Ureter (tissue), 1 donor: ENCODE data around the gene ATAD3A. TPM values are rescaled to one million over a fixed set of nuclear protein-coding genes. Genes with fewer than 3 reads are reported as not detected.

ENCODE experiments used
- DNase-seq: peaks from one replicate; pipeline ENCODE4 v3.0.0-alpha.2; 2020; ENCODE audit warnings: low spot score
- total RNA-seq: library from RNA; stranded (reverse); gene quantifications from one replicate; pipeline ENCODE4 v1.2.4, GENCODE V29; 2023
- donor health status: DM: yes; HTN: yes; CAD: no.

The ATAD3A gene
- total RNA-seq, 1 donor from 2014 or later: 26.3 TPM

GRCh38 chr1:1539310-1540089 is 27.5 kb downstream of the ATAD3A start:
- no peak for DNase-seq

- peak; percentile 74 for DNase-seq
Measured at GRCh38 chr1:1540090-1540817, 28.3 kb downstream of the ATAD3A start, which contains the start of gene TMEM240. Gene TMEM240 (minus strand): TSS chr1:1540624. CDS start chr1:1540346, 278 bp downstream.

DNA sequence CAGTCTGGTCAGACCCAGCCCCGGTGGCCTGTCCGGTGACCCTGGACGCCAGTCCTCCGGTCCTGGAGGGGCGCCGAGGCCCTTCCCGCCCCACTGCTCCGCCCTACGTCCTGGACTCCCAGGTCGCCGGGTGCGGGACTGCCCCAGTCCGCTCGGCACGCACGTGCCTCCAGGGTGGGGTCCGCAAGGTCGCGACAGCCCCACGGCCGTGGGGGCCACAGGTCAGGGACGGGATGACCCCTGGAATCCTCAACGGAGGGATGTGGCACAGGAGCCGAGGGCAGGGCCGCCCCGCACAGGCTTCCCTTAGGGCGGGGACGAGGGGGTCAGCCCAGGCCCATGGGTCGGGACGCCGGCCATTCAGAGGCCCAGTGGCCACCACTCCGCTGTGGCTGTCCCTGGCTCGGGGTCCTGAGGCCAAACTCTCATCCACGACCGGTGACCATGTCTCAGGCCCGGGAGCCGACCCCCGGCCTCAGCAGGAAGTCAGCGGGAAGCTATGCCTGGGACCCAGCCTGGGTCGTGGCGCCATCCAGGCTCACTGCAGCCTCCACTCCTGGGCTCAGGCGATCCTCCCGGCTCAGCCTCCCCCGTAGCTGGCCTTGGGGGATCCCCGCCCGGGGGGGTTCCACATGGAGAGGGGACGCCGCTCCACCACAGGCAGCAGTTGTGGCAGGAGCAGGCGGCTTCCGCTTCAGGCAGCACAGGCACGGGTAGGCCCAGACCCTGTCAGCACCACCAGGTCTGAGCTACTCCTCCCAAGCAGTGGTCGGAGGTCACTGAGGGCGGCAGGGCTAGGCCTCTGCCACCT is 29.1 kb downstream of the ATAD3A start:
- DNase-seq: no peak

DNA sequence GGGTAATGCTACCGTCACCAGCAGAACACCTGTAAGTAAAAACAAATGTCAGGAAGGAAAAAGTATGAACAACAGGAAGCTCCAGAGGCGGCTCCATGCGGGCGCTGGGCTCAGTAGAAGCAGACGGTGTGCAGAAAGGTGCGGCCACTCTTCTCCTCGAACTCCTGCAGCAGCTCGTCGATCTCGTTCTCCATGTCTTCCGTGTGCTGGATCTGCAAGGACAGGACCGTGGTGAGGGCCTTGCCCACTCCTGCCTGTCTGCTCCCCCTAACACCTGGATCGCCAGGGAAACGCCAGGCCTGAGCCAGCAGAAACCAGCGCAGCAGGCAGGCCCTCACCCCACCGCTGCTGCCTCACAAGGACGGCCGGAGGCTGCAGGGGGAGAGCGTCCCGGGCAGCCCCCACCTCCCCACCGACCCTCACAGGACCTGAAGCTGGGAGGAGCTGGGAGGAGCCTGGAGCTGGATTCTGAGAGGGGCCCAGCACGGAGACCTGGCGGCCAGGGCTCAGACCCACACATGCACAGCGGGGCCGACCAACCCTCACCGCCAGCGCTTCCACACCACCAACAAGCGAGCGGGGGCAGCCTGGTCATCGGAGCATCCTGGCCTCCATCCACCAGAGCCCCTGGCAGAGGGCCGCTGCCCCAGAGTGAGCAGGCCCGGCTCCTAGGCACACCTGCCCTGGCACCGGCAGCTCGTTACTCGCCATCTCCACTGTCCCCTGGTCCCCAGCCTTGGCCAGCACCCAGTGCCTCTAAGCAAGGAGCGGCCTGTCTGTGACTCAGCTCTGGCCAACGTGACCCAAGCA is 30.2 kb downstream of the ATAD3A start:
- no peak for DNase-seq

- DNase-seq: no peak
Measured at GRCh38 chr1:1542766-1543705, 31.1 kb downstream of the ATAD3A start.

GRCh38 chr1:1543706-1544099 is 31.7 kb downstream of the ATAD3A start:
- DNase-seq: no peak

DNA sequence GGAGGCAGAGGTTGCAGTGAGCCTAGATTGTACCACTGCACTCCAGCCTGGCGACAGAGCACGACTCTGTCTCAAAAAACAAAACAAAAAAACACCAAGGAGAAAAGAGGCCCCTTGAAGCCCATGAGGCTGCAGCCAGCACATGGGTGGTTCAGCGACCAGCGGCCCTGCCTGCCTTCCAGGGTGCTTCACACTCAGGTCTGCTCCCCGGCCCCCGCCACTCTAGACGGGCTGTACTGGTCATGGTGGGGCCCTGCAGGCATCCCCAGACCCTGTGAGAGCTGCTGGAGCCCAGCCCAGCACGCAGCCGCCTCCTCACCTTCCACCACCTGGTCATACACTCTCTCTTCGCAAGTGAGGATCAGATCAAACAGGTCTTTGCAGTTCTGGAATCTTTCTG is 32.6 kb downstream of the ATAD3A start:
- no peak for DNase-seq

DNA sequence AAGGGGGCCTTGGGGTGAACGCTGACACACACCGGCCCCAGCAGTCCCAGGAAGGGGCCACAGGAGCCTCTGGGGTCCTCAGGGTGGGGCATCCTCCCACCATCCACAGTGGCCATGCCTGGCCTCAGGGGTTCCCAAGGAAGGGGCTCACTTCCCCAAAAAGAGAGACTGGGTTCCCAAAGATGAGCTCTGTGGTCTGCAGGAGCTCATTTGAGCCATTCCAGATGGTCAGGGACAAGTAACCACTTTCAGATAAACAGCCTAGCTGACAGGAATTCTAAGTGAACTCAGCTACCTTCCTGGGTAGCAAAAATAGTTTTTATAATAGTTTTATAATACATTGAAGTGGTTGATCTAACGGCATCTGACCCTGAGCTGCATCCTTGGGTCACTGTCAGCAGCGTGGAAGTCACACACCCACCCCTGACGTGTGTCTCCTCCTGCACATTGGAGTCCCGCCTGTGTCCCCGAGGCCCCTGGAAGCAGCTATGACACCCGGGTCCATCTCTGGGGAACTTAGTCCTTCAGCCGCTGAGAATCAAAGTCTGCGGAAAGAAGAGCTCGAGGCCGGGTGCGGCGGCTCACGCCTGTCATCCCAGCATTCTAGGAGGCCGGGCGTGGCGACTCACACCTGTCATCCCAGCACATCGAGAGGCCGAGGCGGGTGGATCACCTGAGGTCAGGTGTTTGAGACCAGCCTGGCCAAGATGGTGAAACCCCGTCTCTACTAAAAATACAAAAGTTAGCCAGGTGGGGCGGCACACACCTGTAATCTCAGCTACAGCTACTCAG is 34.2 kb downstream of the ATAD3A start:
- no peak for DNase-seq

GRCh38 chr1:1547011-1547410 is 35.0 kb downstream of the ATAD3A start:
- no peak for DNase-seq

- DNase-seq: no peak
Measured at GRCh38 chr1:1547476-1547875, 35.5 kb downstream of the ATAD3A start.

DNA sequence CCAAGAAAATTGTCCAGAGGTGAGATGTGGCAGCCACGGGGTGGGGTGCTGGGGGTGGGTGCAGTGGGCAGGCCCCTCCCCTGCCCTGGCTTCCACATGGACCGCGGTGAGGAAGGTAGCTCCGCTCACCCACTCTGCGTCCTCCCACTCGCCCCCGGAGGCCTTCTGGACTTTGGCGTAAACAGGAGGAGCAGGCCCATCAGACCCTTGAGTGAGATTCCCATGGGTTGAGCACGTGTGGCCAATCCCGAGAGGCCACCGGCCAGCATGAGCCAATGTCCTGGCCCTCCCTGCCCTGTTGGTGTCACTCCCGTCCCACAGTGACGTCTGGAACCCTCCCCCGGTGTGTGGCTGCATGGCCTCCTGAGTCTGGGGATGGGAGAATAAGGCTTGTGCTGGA is 36.6 kb downstream of the ATAD3A start:
- no peak for DNase-seq

DNA sequence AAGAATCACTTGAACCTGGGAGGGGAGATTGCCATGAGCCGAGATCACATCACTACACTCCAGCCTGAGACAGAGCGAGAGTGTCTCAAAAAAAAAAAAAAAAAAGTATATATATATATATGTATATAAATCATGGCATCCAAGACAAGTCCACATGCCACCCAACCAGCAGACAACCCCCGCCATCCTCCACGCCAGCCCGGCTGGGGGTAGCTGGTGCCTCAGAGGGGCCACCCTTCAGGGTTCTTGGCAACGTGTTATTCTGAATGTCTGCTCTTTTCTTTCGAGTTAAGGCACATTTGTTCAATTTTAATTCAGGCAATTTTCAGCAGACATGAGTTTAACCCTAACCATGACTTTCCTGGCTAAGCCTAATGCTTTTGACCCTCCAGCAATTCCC is 38.1 kb downstream of the ATAD3A start:
- no peak for DNase-seq

DNA sequence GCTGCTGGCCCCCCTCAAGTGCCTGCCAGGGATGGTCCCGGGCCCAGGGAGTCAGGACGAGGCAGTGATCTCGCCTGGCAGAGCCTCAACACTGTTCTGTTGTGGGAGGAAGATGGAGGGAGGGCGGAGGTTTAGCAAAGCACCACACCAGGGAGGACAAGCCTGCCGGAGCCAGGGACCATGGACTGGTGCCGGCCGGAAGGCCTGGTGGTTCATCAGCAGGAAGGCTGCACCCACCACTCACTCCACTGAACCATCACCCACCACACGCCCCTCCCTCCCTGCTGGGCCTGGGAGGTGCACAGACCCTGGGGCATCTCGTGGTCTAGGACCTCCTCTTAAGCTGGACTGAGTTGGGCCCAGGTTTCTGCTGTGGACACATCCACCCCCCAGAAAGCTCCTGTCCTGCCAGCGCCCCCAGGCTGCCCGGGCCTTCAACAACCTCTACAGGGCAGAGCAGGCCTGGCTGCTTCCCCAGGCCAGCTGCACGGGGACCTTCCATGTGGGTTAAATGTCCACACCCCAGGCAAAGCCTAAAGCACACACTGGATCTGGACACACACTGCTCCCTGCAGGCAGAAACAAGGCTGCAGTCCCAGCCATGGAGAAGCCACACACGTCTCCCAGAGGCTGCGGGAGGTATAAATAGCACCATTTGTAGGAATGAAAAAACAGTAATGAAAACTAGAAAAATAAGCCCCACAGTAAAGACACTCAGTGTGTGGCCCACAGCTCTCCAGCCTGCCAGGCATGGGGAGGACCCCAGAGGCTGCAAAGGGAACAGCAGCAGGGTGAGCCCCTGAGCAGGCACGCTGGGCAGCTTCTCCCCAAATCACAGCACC is 38.9 kb downstream of the ATAD3A start:
- DNase-seq: no peak

DNA sequence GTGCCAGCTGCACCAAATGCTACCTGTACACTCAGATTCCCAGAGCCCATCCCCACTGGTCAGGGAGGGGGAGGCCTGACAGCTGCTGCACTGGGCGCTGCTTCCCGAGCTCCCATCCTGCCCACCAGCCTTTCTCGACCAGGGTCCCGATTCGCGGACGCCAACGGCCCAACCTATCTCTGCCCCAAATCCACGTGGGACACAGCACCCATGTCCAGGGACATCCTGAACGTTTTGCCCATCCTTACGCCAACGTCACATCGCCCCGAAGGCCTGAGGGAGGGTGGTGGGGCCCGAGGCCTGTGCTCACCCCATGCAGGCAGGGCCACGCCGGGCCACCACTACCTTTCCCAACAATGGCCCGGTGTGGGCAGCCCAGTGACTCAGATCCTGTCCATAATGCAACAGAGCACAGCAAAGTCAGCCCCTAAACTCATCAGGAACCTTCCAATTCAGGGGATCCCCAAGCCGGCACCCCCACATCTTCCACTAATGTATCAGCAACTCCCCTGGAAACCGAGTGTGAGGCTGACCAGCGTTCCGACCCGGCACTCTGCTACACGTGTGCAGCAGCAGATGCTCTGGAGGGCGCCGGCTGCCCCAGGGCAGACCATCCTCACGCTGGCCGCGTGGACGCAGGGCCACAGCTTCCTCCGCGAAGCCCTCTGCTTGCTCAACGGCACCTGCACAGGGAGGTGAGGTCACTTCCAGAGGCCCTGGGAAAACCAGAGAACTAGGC is 39.7 kb downstream of the ATAD3A start:
- no peak for DNase-seq

DNA sequence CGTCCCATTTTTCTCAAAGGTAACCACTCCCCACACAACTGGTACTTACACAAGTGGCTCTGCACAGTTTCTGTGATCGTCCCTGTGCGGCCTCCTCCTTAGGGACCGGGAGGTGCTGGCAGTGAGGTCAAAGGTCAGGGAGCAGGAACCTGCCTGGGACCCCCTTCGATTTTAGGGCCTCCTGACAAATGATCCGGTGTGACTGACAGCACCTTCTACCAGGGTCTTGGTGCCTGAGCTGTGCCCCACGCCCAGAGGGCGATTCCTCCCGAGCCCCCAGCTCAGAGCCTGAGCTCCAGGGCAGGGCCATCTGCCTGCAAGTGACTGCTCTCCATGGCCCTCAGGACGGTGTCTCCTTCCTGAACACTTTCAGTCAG is 40.3 kb downstream of the ATAD3A start:
- DNase-seq: no peak

DNA sequence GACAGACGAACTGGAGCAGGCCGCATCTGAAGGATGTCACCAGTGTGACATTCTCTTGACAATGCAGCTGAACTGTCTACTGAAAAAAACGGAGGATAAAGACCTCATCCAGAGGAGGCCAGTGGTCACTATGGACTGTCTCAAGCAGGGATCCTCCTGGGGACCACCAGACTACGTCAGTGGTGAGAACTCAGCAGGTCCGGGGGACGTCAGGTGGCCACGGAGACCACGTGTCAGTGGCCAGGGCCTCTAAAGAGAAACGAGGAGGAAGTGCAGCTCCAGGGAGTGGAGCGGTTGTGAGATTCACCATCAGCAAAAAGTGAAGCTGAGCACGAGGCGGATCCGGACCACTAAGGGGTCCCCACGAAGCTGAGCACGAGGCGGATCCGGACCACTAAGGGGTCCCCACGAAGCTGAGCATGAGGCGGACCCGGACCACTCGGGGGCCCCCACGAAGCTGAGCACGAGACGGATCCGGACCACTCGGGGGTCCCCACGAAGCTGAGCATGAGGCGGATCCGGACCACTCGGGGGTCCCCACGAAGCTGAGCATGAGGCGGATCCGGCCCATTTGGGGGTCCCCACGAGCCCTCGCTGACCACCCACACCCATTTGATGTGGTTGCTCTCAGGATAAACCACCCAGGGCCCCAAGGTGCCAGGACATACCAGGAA is 42.0 kb downstream of the ATAD3A start:
- DNase-seq: no peak

DNA sequence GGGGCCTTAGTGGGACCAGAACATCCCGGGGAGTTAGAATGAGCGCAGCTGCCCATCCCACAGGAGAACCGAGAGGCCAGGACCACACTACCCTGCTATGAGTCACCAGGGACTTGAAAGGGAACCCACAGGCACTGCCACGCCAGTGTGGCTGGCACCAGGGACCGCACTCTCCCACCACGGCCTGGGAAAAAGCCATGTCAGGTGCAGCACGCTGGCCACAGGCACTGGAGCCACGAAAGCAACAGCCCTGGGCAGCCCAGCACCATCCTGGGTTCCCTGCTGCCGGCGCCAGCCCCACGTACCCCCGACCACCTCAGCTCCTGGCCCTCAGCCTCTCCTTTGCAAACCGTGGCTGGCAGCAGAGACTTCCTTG is 42.6 kb downstream of the ATAD3A start:
- DNase-seq: no peak
